ENCODE results near the gene CARD18.

DNA sequence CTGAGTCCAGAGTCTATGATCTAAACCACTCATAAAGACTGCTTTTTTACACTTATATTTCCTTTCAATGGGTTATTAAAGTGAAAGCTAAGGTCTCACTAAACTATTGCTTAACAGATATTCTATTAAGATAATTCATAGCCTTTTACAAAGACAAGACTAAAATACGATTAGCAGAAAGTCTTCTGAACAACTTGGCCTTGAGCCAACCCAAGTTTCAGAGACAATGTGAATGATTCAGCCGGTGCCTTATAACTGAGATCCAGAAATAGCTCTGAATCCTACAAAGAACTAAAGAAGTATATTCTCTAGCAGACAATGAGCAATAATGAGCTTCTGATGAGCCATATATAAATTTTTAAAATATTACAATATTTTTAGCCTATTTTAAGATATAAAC lies 41.5 kb upstream of the CARD18 start:
- TF ChIP-seq CTCF (IDR thresholded peaks at IDR 0.05; ENCODE audit: low read depth, low read length, missing input control) (no peak), JUND (IDR thresholded peaks at IDR 0.05) (no peak), FOXA1 (IDR thresholded peaks at IDR 0.05) (no peak), REST (IDR thresholded peaks at IDR 0.05) (no peak), TAF1 (conservative IDR thresholded peaks at IDR 0.05) (no peak)
